Natural killer cell (primary cell): Measurements from ENCODE around the gene GALNS. TPM values are rescaled to one million over a fixed set of nuclear protein-coding genes. Genes with fewer than 3 reads are reported as not detected.
A peak's percentile ranks its signal among the peaks of the same experiment; 100 is the strongest.

Experiments used
- ATAC-seq, 3 donors: fragments of 150-1000 bp in 2 of 3; fragments of 200-7000 bp in 1 of 3; cut with Tn5 transposase; 1 replicate in 1 of 3; 2 replicates in 2 of 3; pipeline ENCODE4 v1.10.0; 2021; ENCODE audit warnings: mild to moderate bottlenecking in 2 of 3, moderate library complexity in 2 of 3
- DNase-seq, 2 donors: peaks; one replicate each; pipeline versions ENCODE4 v3.0.0 to v3.0.0-alpha.2; 2013 to 2021; ENCODE audit warnings: mixed read lengths in 1 of 2
- H3K27ac ChIP-seq: one replicate; pipeline ENCODE4 v1.5.1; 2013; ENCODE audit warnings: mild to moderate bottlenecking, low read length
- H3K27me3 ChIP-seq: one replicate; pipeline ENCODE4 v1.6.1; 2013; ENCODE audit warnings: low read length; ENCODE audit not compliant: control insufficient read depth, insufficient read depth
- H3K36me3 ChIP-seq: one replicate; pipeline ENCODE4 v1.6.1; 2013; ENCODE audit warnings: low read length; ENCODE audit not compliant: control insufficient read depth, insufficient read depth
- H3K4me1 ChIP-seq: one replicate; pipeline ENCODE4 v1.6.1; 2013; ENCODE audit warnings: low read length; ENCODE audit not compliant: control insufficient read depth, insufficient read depth
- H3K4me3 ChIP-seq: one replicate; pipeline ENCODE4 v1.5.1; 2013; ENCODE audit warnings: low read length
- H3K9me3 ChIP-seq: one replicate; pipeline ENCODE4 v1.6.1; 2013; ENCODE audit warnings: low read length; ENCODE audit not compliant: control insufficient read depth, insufficient read depth
- H3K27ac Mint-ChIP-seq, 2 donors: one replicate each; pipeline ENCODE4 v1.8.0; 2022; ENCODE audit warnings: mild to moderate bottlenecking in 2 of 2, mixed read lengths in 2 of 2, moderate library complexity in 1 of 2
- H3K27me3 Mint-ChIP-seq, 2 donors: one replicate each; pipeline ENCODE4 v1.8.0; 2022; ENCODE audit warnings: low read depth in 2 of 2, mixed read lengths in 2 of 2
- H3K36me3 Mint-ChIP-seq: one replicate; pipeline ENCODE4 v1.8.0; 2022; ENCODE audit warnings: mixed read lengths
- H3K4me1 Mint-ChIP-seq, 2 donors: one replicate each; pipeline ENCODE4 v1.8.0; 2022; ENCODE audit warnings: mixed read lengths in 2 of 2
- H3K4me3 Mint-ChIP-seq: one replicate; pipeline ENCODE4 v1.8.0; 2022; ENCODE audit warnings: mild to moderate bottlenecking, moderate library complexity, mixed read lengths
- H3K9me3 Mint-ChIP-seq, 2 donors: one replicate each; pipeline ENCODE4 v1.8.0; 2022; ENCODE audit warnings: mixed read lengths in 2 of 2
- WGBS: methylation state at CpG from one replicate; pipeline ENCODE4 v1.1.7; 2013; ENCODE audit warnings: missing lambda C conversion rate; ENCODE audit not compliant: insufficient coverage; 5-methylcytosine and 5-hydroxymethylcytosine counted together
- intact Hi-C: fragments of 100-400 bp; cut with micrococcal nuclease; formaldehyde crosslinking; loops from one replicate; pipeline ENCODE4 v1.14.2; 2022
- total RNA-seq, 4 donors: library from RNA; stranded (reverse); fragments of 120-200 nt in 1 of 4; gene quantifications; one replicate each; pipeline versions ENCODE4 v1.2.3 to v1.2.4, GENCODE V29; 2013 to 2022
- TF ChIP-seq, protein P1 (sequence below): fragments of 200-600 bp; IDR thresholded peaks from one replicate; pipeline ENCODE4 v1.8.0; 2022; ENCODE audit warnings: antibody characterized with exemption

Gene GALNS
- total RNA-seq, 3 donors from 2014 or later (not counting 1 experiment from before 2014, with no cell fraction given): 58.1 to 75.8 (median 65.7) TPM

DNA sequence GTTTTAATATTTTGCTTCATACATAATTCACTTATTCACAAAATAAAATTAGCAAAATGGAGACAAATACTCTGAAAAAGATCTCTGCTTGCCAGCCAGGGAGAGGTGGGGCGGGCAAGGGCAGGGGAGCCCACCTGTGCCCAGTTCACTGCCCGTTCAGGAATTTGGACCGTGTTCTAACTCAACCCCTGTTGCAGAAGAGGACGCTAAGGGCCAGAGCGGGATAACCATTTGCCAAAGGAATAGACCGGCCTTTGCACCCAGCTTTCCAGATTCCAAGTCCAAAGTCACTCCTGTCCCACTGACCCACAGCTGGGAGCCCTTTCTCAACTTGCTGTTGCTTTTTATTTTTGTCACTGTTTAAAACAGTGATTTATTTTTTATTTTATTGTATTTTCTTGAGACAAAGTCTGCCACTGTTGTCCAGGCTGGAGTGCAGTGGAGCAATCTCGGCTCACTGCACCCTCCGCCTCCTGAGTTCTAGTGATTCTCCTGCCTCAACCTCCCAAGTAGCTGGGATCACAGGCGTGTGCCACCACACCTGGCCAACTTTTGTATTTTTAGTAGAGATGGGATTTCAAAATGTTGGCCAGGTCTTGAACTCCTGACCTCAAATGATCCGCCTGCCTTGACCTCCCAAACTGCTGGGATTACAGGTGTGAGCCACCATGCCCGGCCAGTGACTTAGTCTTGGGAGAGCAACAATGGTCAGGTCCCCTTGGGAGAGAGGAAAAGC lies 69.0 kb downstream of the GALNS start:
- Mint-ChIP-seq H3K4me3 (no peak overlapping the region), H3K27me3 (no peaks in the 10 kb centered on the region), H3K9me3 (no peaks in the 10 kb centered on the region), H3K4me1 (peaks cover 24 to 43% of the 10 kb centered on the region in 2 donors), H3K27ac (no peak overlapping the region), H3K36me3 (no peaks in the 10 kb centered on the region)
- Histone ChIP-seq H3K27ac (no peak overlapping the region), H3K4me3 (no peak overlapping the region), H3K27me3 (no peaks in the 10 kb centered on the region), H3K36me3 (no peaks in the 10 kb centered on the region), H3K9me3 (no peaks in the 10 kb centered on the region), H3K4me1 (peaks cover 59% of the 10 kb centered on the region)
- DNase-seq: no peak
- TF ChIP-seq, protein P1, sequence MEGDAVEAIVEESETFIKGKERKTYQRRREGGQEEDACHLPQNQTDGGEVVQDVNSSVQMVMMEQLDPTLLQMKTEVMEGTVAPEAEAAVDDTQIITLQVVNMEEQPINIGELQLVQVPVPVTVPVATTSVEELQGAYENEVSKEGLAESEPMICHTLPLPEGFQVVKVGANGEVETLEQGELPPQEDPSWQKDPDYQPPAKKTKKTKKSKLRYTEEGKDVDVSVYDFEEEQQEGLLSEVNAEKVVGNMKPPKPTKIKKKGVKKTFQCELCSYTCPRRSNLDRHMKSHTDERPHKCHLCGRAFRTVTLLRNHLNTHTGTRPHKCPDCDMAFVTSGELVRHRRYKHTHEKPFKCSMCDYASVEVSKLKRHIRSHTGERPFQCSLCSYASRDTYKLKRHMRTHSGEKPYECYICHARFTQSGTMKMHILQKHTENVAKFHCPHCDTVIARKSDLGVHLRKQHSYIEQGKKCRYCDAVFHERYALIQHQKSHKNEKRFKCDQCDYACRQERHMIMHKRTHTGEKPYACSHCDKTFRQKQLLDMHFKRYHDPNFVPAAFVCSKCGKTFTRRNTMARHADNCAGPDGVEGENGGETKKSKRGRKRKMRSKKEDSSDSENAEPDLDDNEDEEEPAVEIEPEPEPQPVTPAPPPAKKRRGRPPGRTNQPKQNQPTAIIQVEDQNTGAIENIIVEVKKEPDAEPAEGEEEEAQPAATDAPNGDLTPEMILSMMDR: no peak
- 99% methylated on average over 11 of the region's 11 CpGs for WGBS
- ATAC-seq: no peak
- intact Hi-C loops: loop anchor here (10.0 kb wide), 1 partner anchor 333 kb away; the partner anchor contains the start of gene ZFPM1

DNA sequence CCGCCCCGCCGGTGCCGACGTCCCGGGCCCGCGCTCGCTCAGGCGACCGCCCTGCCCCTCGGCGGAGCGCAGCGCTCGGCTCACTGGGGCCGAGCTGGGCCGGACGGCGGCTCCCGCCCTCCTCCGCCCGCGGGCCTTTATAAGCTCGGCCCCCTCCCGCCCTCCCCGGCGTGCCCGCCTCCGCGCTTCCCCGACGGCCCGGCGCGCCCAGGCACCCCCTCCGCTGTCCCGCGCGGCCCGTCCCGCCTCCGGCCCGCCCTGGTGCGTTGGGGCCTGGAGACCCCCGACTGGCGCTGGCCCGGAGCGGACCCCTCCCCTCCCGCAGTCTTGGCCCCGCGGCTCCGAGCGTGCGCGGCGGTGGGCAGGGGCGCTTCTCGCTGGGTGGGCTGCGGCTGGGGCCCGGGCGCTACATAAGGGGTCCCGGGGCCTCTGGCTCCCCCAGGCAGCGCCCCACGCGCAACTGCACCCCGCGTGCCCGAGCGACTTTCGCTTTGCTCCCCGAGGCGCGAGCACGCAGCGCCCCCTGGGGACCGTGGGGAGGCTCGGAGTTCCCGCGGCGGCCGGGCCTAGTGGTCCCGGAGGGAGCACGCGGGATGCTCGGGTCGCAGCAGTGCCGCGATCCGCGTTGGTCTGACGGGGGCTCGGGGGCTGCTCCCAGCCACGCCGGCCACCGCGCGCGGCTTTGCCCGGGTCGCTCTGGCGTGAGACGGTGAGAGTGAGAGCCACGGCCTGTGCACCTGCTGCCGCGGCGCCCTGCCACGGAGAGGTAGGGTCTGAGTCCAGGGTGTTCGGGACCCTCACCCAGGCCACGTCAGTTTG lies 71.4 kb downstream of the GALNS start, which contains the start of gene PIEZO1:
Gene PIEZO1 (minus strand): TSS at position 115 of the 819 bp plus-strand sequence. CDS start 256 bp downstream, outside the sequence.
- TF ChIP-seq, protein P1: peak; percentile 97
- no peaks in the 10 kb centered on the region for H3K9me3 Mint-ChIP-seq
- H3K4me3 Mint-ChIP-seq: peak within 1 kb of the TSS; percentile 86
- no peaks in the 10 kb centered on the region for H3K27me3 Mint-ChIP-seq
- H3K27ac ChIP-seq: peak within 1 kb of the TSS; percentile 78
- peak within 1 kb of the TSS; percentile 82 to 91 for H3K27ac Mint-ChIP-seq
- ATAC-seq (peak; percentile 60 to 83 (median 75)), DNase-seq (peak; percentile 85 to 94)
- H3K4me1 ChIP-seq: peaks cover 61% of the 10 kb centered on the region
- WGBS: 3% methylated on average over 110 of the region's 110 CpGs
- H3K36me3 ChIP-seq: no peaks in the 10 kb centered on the region
- peak within 1 kb of the TSS; percentile 53 for H3K4me3 ChIP-seq
- H3K9me3 ChIP-seq: no peaks in the 10 kb centered on the region
- H3K36me3 Mint-ChIP-seq: no peaks in the 10 kb centered on the region
- intact Hi-C loops: loop anchor here (1.0 to 10.0 kb wide), 3 partner anchors 15 to 331 kb away; partner anchors contain the start of gene ZFPM1
- peaks cover 44 to 50% of the 10 kb centered on the region in 2 donors for H3K4me1 Mint-ChIP-seq
- no peaks in the 10 kb centered on the region for H3K27me3 ChIP-seq

DNA sequence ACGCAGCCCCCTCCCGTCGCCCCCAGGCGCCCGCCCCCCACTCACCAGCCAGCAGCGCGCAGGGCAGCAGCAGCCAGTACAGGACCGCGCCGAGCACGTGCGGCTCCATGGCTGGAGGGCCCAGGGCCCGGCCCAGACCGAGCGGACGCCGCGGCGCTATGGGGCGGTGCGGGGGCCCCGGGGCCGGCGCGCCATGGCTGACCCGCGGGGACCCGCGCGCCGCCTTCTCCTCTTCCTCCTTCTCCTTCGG lies 72.0 kb downstream of the GALNS start:
- no peak overlapping the region for H3K4me3 Mint-ChIP-seq

More for the DNA sequence above, 72.0 kb downstream of the GALNS start:
- no peaks in the 10 kb centered on the region for H3K9me3 Mint-ChIP-seq
- H3K27ac Mint-ChIP-seq: peak overlapping the region in 1 of 2 donors; percentile 82
- intact Hi-C loops: loop anchor here (1.0 to 10.0 kb wide), 3 partner anchors 14 to 330 kb away; partner anchors contain the start of gene ZFPM1
- Histone ChIP-seq H3K27ac (no peak overlapping the region), H3K4me1 (peaks cover 61% of the 10 kb centered on the region), H3K36me3 (no peaks in the 10 kb centered on the region), H3K27me3 (no peaks in the 10 kb centered on the region), H3K9me3 (no peaks in the 10 kb centered on the region), H3K4me3 (no peak overlapping the region)
- peak; percentile 7 to 39 (median 16) for ATAC-seq
- peaks cover 44 to 50% of the 10 kb centered on the region in 2 donors for H3K4me1 Mint-ChIP-seq
- H3K36me3 Mint-ChIP-seq: no peaks in the 10 kb centered on the region
- no peak for DNase-seq
- no peaks in the 10 kb centered on the region for H3K27me3 Mint-ChIP-seq
- TF ChIP-seq, protein P1: no peak
- WGBS: 0% methylated on average over 32 of the region's 32 CpGs
